HCT116 (cell line): ENCODE measurements around the gene TGM2.

ENCODE experiments used
- CTCF ChIP-seq, 3 experiments: fragments of 200-600 bp in 1 of 3; sonication (generic) in 1 of 3; IDR thresholded peaks in 2 of 3; conservative IDR thresholded peaks in 1 of 3; 2 replicates each; pipeline ENCODE4 v1.5.1; 2012 to 2017; ENCODE audit warnings: low read depth in 2 of 3, low read length in 2 of 3, antibody characterized with exemption in 1 of 3, borderline replicate concordance in 1 of 3, control low read depth in 1 of 3, mild to moderate bottlenecking in 1 of 3, mixed read lengths in 1 of 3, mixed run types in 1 of 3, moderate library complexity in 1 of 3; ENCODE audit not compliant: insufficient read depth in 1 of 3
- ZNF274 ChIP-seq: fragments of 200-500 bp; sonication (Bioruptor generic); IDR thresholded peaks from 2 replicates; pipeline ENCODE4 v1.6.1; 2014; ENCODE audit warnings: mild to moderate bottlenecking, low read depth, low read length, inconsistent platforms

- TF ChIP-seq CTCF (IDR thresholded peaks at IDR 0.05 in 2 of 3, conservative IDR thresholded peaks at IDR 0.05 in 1 of 3; ENCODE audit: borderline replicate concordance in 1 of 3, insufficient read depth in 1 of 3, low read depth in 2 of 3, low read length in 2 of 3), result no peak
- TF ChIP-seq ZNF274, result no peak
Measured at GRCh38 chr20:38111366-38112232, 53.5 kb downstream of the TGM2 start.
